ENCODE results near the gene RIF1.

Gene RIF1

GRCh38 chr2:151465771-151466170 is 56.1 kb downstream of the RIF1 start:
- Histone ChIP-seq H3K9me2 (replicated peaks; ENCODE audit: control insufficient read depth, low read length) (no peaks in the 10 kb centered on the region), H3F3A (ENCODE audit: control insufficient read depth, insufficient read depth) (peaks cover 4% of the 10 kb centered on the region; the same call in 1 of the 2 replicates), H4K20me1 (ENCODE audit: control insufficient read depth, insufficient read depth, low read depth, low read length) (no peaks in the 10 kb centered on the region), H3K36me3 (ENCODE audit: control insufficient read depth, low read length) (peaks cover 97% of the 10 kb centered on the region), H3K4me1 (ENCODE audit: control insufficient read depth, low read length) (no peaks in the 10 kb centered on the region), H3K4me2 (ENCODE audit: low read length) (no peak overlapping the region), H3K79me2 (ENCODE audit: control insufficient read depth, low read length) (peaks cover 6% of the 10 kb centered on the region; the same call in 1 of the 2 replicates), H3K27ac (ENCODE audit: low read depth, low read length) (no peak overlapping the region), H3K9me3 (ENCODE audit: control insufficient read depth, insufficient read depth, low read length) (no peaks in the 10 kb centered on the region), H3K4me3 (ENCODE audit: low read length) (no peak overlapping the region), H3K27me3 (ENCODE audit: control insufficient read depth, low read length) (no peaks in the 10 kb centered on the region)
- TF ChIP-seq EZH2phosphoT487 (IDR thresholded peaks at IDR 0.05; ENCODE audit: borderline replicate concordance, low read length) (no peak), CTCF (IDR thresholded peaks at IDR 0.05; ENCODE audit: low read depth, low read length, poor library complexity, severe bottlenecking) (no peak)

DNA sequence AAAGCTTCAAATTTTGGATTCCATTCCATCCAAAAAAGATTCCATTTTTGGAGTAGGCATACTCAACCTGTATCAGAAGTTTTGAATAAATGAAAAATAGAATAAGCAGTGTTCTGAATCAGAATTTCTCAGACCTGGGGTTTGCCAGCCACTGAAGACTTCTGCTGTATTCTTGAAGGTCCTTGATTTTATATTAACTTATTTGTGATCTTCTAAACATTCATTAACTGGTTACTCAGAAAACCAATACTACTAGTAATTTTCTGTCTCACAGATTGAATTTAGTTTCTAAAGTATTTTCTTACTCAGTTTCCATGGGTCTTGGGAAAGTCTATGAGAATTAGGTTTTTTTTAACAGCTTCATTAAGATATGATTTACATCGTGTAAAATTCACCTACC is 60.9 kb downstream of the RIF1 start:
- Histone ChIP-seq H3K4me2 (ENCODE audit: low read length) (no peak overlapping the region), H3K79me2 (ENCODE audit: control insufficient read depth, low read length) (peaks cover 8% of the 10 kb centered on the region; the same call in 1 of the 2 replicates), H3K27ac (ENCODE audit: low read depth, low read length) (no peak overlapping the region), H3F3A (ENCODE audit: control insufficient read depth, insufficient read depth) (no peaks in the 10 kb centered on the region), H3K36me3 (ENCODE audit: control insufficient read depth, low read length) (peaks cover 86% of the 10 kb centered on the region), H3K4me3 (ENCODE audit: low read length) (no peak overlapping the region), H3K27me3 (ENCODE audit: control insufficient read depth, low read length) (no peaks in the 10 kb centered on the region), H3K9me3 (ENCODE audit: control insufficient read depth, insufficient read depth, low read length) (no peaks in the 10 kb centered on the region), H4K20me1 (ENCODE audit: control insufficient read depth, insufficient read depth, low read depth, low read length) (no peaks in the 10 kb centered on the region), H3K4me1 (ENCODE audit: control insufficient read depth, low read length) (no peaks in the 10 kb centered on the region), H3K9me2 (replicated peaks; ENCODE audit: control insufficient read depth, low read length) (no peaks in the 10 kb centered on the region)
- TF ChIP-seq CTCF (IDR thresholded peaks at IDR 0.05; ENCODE audit: low read depth, low read length, poor library complexity, severe bottlenecking) (no peak), EZH2phosphoT487 (IDR thresholded peaks at IDR 0.05; ENCODE audit: borderline replicate concordance, low read length) (no peak)

DNA sequence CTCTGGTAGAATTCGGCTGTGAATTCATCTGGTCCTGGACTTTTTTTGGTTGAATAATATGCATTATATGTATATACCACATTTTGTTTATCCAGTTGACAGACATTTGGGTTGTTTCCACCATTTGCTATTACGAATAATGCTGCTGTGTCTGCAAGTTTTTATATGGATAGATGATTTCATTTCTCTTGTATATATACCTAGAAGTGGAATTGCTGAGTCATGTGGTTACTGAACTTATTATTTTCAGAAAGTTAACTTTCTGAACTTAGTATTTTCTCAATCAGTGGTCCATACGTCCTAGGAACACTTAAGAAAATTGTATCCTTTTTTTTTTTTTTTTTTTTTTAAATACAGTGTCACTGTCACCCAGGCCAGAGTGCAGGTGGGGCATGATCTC is 63.3 kb downstream of the RIF1 start:
- Histone ChIP-seq H3K36me3 (ENCODE audit: control insufficient read depth, low read length) (peaks cover 85% of the 10 kb centered on the region), H3K4me1 (ENCODE audit: control insufficient read depth, low read length) (no peaks in the 10 kb centered on the region), H4K20me1 (ENCODE audit: control insufficient read depth, insufficient read depth, low read depth, low read length) (no peaks in the 10 kb centered on the region), H3K9me3 (ENCODE audit: control insufficient read depth, insufficient read depth, low read length) (no peaks in the 10 kb centered on the region), H3K9me2 (replicated peaks; ENCODE audit: control insufficient read depth, low read length) (no peaks in the 10 kb centered on the region), H3K4me2 (ENCODE audit: low read length) (no peak overlapping the region), H3K79me2 (ENCODE audit: control insufficient read depth, low read length) (peaks cover 9% of the 10 kb centered on the region; the same call in 1 of the 2 replicates), H3K4me3 (ENCODE audit: low read length) (no peak overlapping the region), H3F3A (ENCODE audit: control insufficient read depth, insufficient read depth) (no peaks in the 10 kb centered on the region), H3K27me3 (ENCODE audit: control insufficient read depth, low read length) (no peaks in the 10 kb centered on the region), H3K27ac (ENCODE audit: low read depth, low read length) (no peak overlapping the region)
- TF ChIP-seq CTCF (IDR thresholded peaks at IDR 0.05; ENCODE audit: low read depth, low read length, poor library complexity, severe bottlenecking) = no peak
- no peak for TF ChIP-seq EZH2phosphoT487 (IDR thresholded peaks at IDR 0.05; ENCODE audit: borderline replicate concordance, low read length)
